WTC11 (cell line): ENCODE data around the gene CNN1. TPM values are rescaled to one million over a fixed set of nuclear protein-coding genes. Genes with fewer than 3 reads are reported as not detected.

Experiments used
- ATAC-seq: fragments of 200-7000 bp; cut with Tn5 transposase; 2 replicates; pipeline ENCODE4 v1.10.0; 2021; ENCODE audit warnings: mild to moderate bottlenecking, moderate library complexity
- CTCF ChIA-PET: fragments of 300-600 bp; sonication (Branson Sonifier 250); formaldehyde crosslinking; loops from one replicate; lab custom pipeline; 2021; ENCODE audit warnings: antibody characterized with exemption; lab: Charles Lee
- POLR2A ChIA-PET: fragments of 350-600 bp; sonication (Branson Sonifier 250); formaldehyde crosslinking; loops from one replicate; lab custom pipeline; 2021; ENCODE audit warnings: antibody characterized with exemption; lab: Charles Lee
- DNase-seq: peaks from one replicate; pipeline ENCODE4 v3.0.0; 2021; ENCODE audit warnings: low spot score
- H3K27ac Mint-ChIP-seq: 2 replicates; pipeline ENCODE4 v1.8.0; 2021; ENCODE audit warnings: mixed read lengths
- H3K27me3 Mint-ChIP-seq: 2 replicates; pipeline ENCODE4 v1.8.0; 2021; ENCODE audit warnings: low read depth, mild to moderate bottlenecking, moderate library complexity, mixed read lengths
- H3K36me3 Mint-ChIP-seq: 2 replicates; pipeline ENCODE4 v1.8.0; 2021; ENCODE audit warnings: mixed read lengths
- H3K4me1 Mint-ChIP-seq: 2 replicates; pipeline ENCODE4 v1.8.0; 2022; ENCODE audit warnings: mixed read lengths
- H3K4me3 Mint-ChIP-seq: 2 replicates; pipeline ENCODE4 v1.8.0; 2021; ENCODE audit warnings: mild to moderate bottlenecking, moderate library complexity, mixed read lengths
- H3K9me3 Mint-ChIP-seq: 2 replicates; pipeline ENCODE4 v1.8.0; 2021; ENCODE audit warnings: mixed read lengths
- CDX4 ChIP-seq: fragments of 250-450 bp; sonication (Bioruptor Pico); IDR thresholded peaks from 2 replicates; pipeline ENCODE4 v1.9.0; 2021; ENCODE audit warnings: moderate library complexity, mild to moderate bottlenecking, inconsistent platforms, borderline replicate concordance
- CTCF ChIP-seq: fragments of 200-600 bp; IDR thresholded peaks from 2 replicates; pipeline ENCODE4 v1.8.0; 2022; ENCODE audit warnings: antibody characterized with exemption
- E2F1 ChIP-seq: sonication (generic); formaldehyde crosslinking; IDR thresholded peaks from 2 replicates; pipeline ENCODE4 v1.8.0; 2022; ENCODE audit warnings: mild to moderate bottlenecking, missing genetic modification reagents
- FOXJ3 ChIP-seq: sonication (generic); formaldehyde crosslinking; IDR thresholded peaks from 2 replicates; pipeline ENCODE4 v1.9.0; 2021; ENCODE audit warnings: missing genetic modification reagents, mild to moderate bottlenecking, borderline replicate concordance
- GABPB1 ChIP-seq: sonication (generic); formaldehyde crosslinking; IDR thresholded peaks from 2 replicates; pipeline ENCODE4 v1.8.1; 2023; ENCODE audit warnings: mild to moderate bottlenecking, missing genetic modification reagents
- GRHL2 ChIP-seq: fragments of 250-450 bp; sonication (Bioruptor Pico); IDR thresholded peaks from 2 replicates; pipeline ENCODE4 v1.8.0; 2022; ENCODE audit warnings: mild to moderate bottlenecking, moderate library complexity; ENCODE audit not compliant: insufficient replicate concordance, severe bottlenecking
- GTF2I ChIP-seq: fragments of 250-450 bp; sonication (Bioruptor Pico); conservative IDR thresholded peaks from 2 replicates; pipeline ENCODE4 v1.4.0; 2021; ENCODE audit warnings: mild to moderate bottlenecking
- JUN ChIP-seq: sonication (generic); formaldehyde crosslinking; IDR thresholded peaks from 2 replicates; pipeline ENCODE4 v1.8.0; 2023; ENCODE audit warnings: mild to moderate bottlenecking, missing genetic modification reagents
- STAT6 ChIP-seq: sonication (generic); formaldehyde crosslinking; conservative IDR thresholded peaks from 2 replicates; pipeline ENCODE4 v1.8.1; 2023; ENCODE audit warnings: mild to moderate bottlenecking, low read depth, missing genetic modification reagents, moderate library complexity
- USF1 ChIP-seq: sonication (generic); formaldehyde crosslinking; IDR thresholded peaks from 2 replicates; pipeline ENCODE4 v1.8.0; 2022; ENCODE audit warnings: mild to moderate bottlenecking, missing genetic modification reagents
- ZNF121 ChIP-seq: sonication (generic); formaldehyde crosslinking; IDR thresholded peaks from 2 replicates; pipeline ENCODE4 v1.8.0; 2023; ENCODE audit warnings: missing genetic modification reagents
- total RNA-seq: library from RNA; stranded (reverse); gene quantifications from 3 replicates; pipeline ENCODE4 v1.2.3, GENCODE V29; 2021

CNN1 gene
- total RNA-seq, 1 experiment from 2014 or later, result 16.0 TPM

- no peak overlapping the region for H3K27ac Mint-ChIP-seq
- DNase-seq, result no peak
- H3K4me1 Mint-ChIP-seq, result no peaks in the 10 kb centered on the region
- H3K9me3 Mint-ChIP-seq, result no peaks in the 10 kb centered on the region
- no peak overlapping the region for H3K4me3 Mint-ChIP-seq
- H3K36me3 Mint-ChIP-seq, result peaks cover 8% of the 10 kb centered on the region
- POLR2A ChIA-PET, result interaction anchor here (1.2 kb wide), 1 partner anchor 157 kb away, joined by 3 read pairs; no protein-coding TSS in a partner anchor
- TF ChIP-seq FOXJ3, result no peak
- TF ChIP-seq USF1, result 0 out of 2 replicates have a peak, but pooled peaks have one; percentile 28
- TF ChIP-seq E2F1, result no peak
- no peak for TF ChIP-seq GABPB1
- TF ChIP-seq JUN, result no peak
- TF ChIP-seq, all 79 proteins: peak for 1
- CTCF ChIA-PET, result interaction anchor here (0.5 to 1.9 kb wide), 4 partner anchors 13 to 216 kb away, joined by 3 to 6 read pairs (median 4); no protein-coding TSS in a partner anchor
- H3K27me3 Mint-ChIP-seq, result no peaks in the 10 kb centered on the region
- no peak for ATAC-seq
These were observed 42.8 kb upstream of the CNN1 start for GRCh38 chr19:11495885-11496284.

GRCh38 chr19:11496391-11497163 is 42.1 kb upstream of the CNN1 start:
- no peaks in the 10 kb centered on the region for H3K27me3 Mint-ChIP-seq
- CTCF ChIA-PET, result interaction anchor here (0.8 to 1.9 kb wide), 3 partner anchors 14 to 203 kb away, joined by 3 to 6 read pairs (median 5); no protein-coding TSS in a partner anchor
- H3K9me3 Mint-ChIP-seq, result no peaks in the 10 kb centered on the region
- no peak overlapping the region for H3K27ac Mint-ChIP-seq
- H3K4me3 Mint-ChIP-seq, result no peak overlapping the region
- ATAC-seq (peak; percentile 97), DNase-seq (peak; percentile 91)
- TF ChIP-seq GRHL2 (CRISPR knock-in tag), result no peak
- 0 out of 2 replicates have a peak, but pooled peaks have one; percentile 5 for TF ChIP-seq USF1
- TF ChIP-seq GTF2I (CRISPR knock-in tag), result 0 out of 2 replicates have a peak, but pooled peaks have one; percentile 3
- no peak for TF ChIP-seq CDX4 (CRISPR knock-in tag)
- peak; percentile 84 for TF ChIP-seq CTCF
- POLR2A ChIA-PET, result interaction anchor here (1.2 kb wide), 1 partner anchor 158 kb away, joined by 3 read pairs; no protein-coding TSS in a partner anchor
- no peaks in the 10 kb centered on the region for H3K4me1 Mint-ChIP-seq
- peaks cover 6% of the 10 kb centered on the region for H3K36me3 Mint-ChIP-seq

GRCh38 chr19:11499220-11499726 is 39.4 kb upstream of the CNN1 start:
- POLR2A ChIA-PET, result no interaction called here

More at GRCh38 chr19:11499220-11499726, 39.4 kb upstream of the CNN1 start:
- H3K27ac Mint-ChIP-seq, result peak overlapping the region; percentile 41; the same call in 1 of the 2 replicates
- no peaks in the 10 kb centered on the region for H3K36me3 Mint-ChIP-seq
- H3K9me3 Mint-ChIP-seq, result no peaks in the 10 kb centered on the region
- ATAC-seq (no peak), DNase-seq (no peak)
- no peak overlapping the region for H3K4me3 Mint-ChIP-seq
- peaks cover under 1% of the 10 kb centered on the region; the same call in 1 of the 2 replicates for H3K4me1 Mint-ChIP-seq
- CTCF ChIA-PET, result interaction anchor here (1.7 kb wide), 1 partner anchor 53 kb away, joined by 3 read pairs; no protein-coding TSS in a partner anchor
- no peaks in the 10 kb centered on the region for H3K27me3 Mint-ChIP-seq
- TF ChIP-seq STAT6 (CRISPR knock-in tag), result no peak
- peak; percentile 40; the same call in 1 of the 2 replicates for TF ChIP-seq ZNF121 (CRISPR knock-in tag)
